ENCODE results near the gene NSUN6. TPM values are rescaled to one million over a fixed set of nuclear protein-coding genes. Genes with fewer than 3 reads are reported as not detected.

The NSUN6 gene
- total RNA-seq, 1 donor from 2014 or later: 10.9 TPM

- Histone ChIP-seq H3K9me3 (no peaks in the 10 kb centered on the region), H3K27ac (no peak overlapping the region), H3K27me3 (no peaks in the 10 kb centered on the region), H3K36me3 (peaks cover 5% of the 10 kb centered on the region), H3K4me3 (no peak overlapping the region), H3K4me1 (no peaks in the 10 kb centered on the region)
- intact Hi-C loops (cut with DNase I): no loop called here
- peak; percentile 66 for ATAC-seq
- no peak for TF ChIP-seq CTCF (IDR thresholded peaks at IDR 0.05)
- DNase-seq: no peak
Measured at GRCh38 chr10:18620856-18621255, 30.5 kb downstream of the NSUN6 start.

- ATAC-seq: peak; percentile 76
- Histone ChIP-seq H3K4me3 (no peak overlapping the region), H3K27me3 (no peaks in the 10 kb centered on the region), H3K36me3 (peaks cover 12% of the 10 kb centered on the region), H3K9me3 (no peaks in the 10 kb centered on the region), H3K4me1 (no peaks in the 10 kb centered on the region), H3K27ac (no peak overlapping the region)
- no peak for TF ChIP-seq CTCF (IDR thresholded peaks at IDR 0.05)
- DNase-seq: no peak
- intact Hi-C loops (cut with DNase I): no loop called here
Measured at GRCh38 chr10:18619016-18619415, 32.4 kb downstream of the NSUN6 start.

GRCh38 chr10:18616337-18616736, 35.0 kb downstream of the NSUN6 start:
- no peak for TF ChIP-seq CTCF (IDR thresholded peaks at IDR 0.05)
- Histone ChIP-seq H3K4me1 (no peaks in the 10 kb centered on the region), H3K27ac (no peak overlapping the region), H3K36me3 (peaks cover 13% of the 10 kb centered on the region), H3K9me3 (no peaks in the 10 kb centered on the region), H3K27me3 (no peaks in the 10 kb centered on the region), H3K4me3 (no peak overlapping the region)
- DNase-seq (no peak), ATAC-seq (no peak)
- intact Hi-C loops (cut with DNase I): no loop called here

- Histone ChIP-seq H3K4me3 (no peak overlapping the region), H3K4me1 (no peaks in the 10 kb centered on the region), H3K9me3 (no peaks in the 10 kb centered on the region), H3K27ac (no peak overlapping the region), H3K36me3 (peaks cover 13% of the 10 kb centered on the region), H3K27me3 (no peaks in the 10 kb centered on the region)
- no peak for TF ChIP-seq CTCF (IDR thresholded peaks at IDR 0.05)
- intact Hi-C loops (cut with DNase I): no loop called here
- no peak for DNase-seq
- no peak for ATAC-seq
Measured at GRCh38 chr10:18615618-18616017, 35.8 kb downstream of the NSUN6 start.

- Histone ChIP-seq H3K4me3 (no peak overlapping the region), H3K36me3 (peaks cover 13% of the 10 kb centered on the region), H3K9me3 (no peaks in the 10 kb centered on the region), H3K4me1 (no peaks in the 10 kb centered on the region), H3K27me3 (no peaks in the 10 kb centered on the region), H3K27ac (no peak overlapping the region)
- TF ChIP-seq CTCF (IDR thresholded peaks at IDR 0.05): no peak
- DNase-seq (no peak), ATAC-seq (no peak)
- intact Hi-C loops (cut with DNase I): no loop called here
Measured at GRCh38 chr10:18611168-18611567, 40.2 kb downstream of the NSUN6 start.

- Histone ChIP-seq H3K27me3 (no peaks in the 10 kb centered on the region), H3K9me3 (no peaks in the 10 kb centered on the region), H3K36me3 (peaks cover 13% of the 10 kb centered on the region), H3K27ac (no peak overlapping the region), H3K4me1 (no peaks in the 10 kb centered on the region), H3K4me3 (no peak overlapping the region)
- DNase-seq: no peak
- intact Hi-C loops (cut with DNase I): no loop called here
- no peak for TF ChIP-seq CTCF (IDR thresholded peaks at IDR 0.05)
- ATAC-seq: no peak
Measured at GRCh38 chr10:18610517-18610916, 40.9 kb downstream of the NSUN6 start.
